Activated naive CD8-positive, alpha-beta T cell (primary cell): ENCODE results near the gene FABP7.
"Not testable (repeated sequence)": the region's sequence is repeated elsewhere in the genome, so short reads cannot be mapped to it uniquely, and the experiment has no call there.

Experiments
- H3K27ac Mint-ChIP-seq: one replicate; pipeline ENCODE4 v1.8.0; 2021; ENCODE audit warnings: mixed read lengths
- H3K27me3 Mint-ChIP-seq: one replicate; pipeline ENCODE4 v1.8.0; 2021; ENCODE audit warnings: mixed read lengths
- H3K36me3 Mint-ChIP-seq: one replicate; pipeline ENCODE4 v1.8.0; 2021; ENCODE audit warnings: mixed read lengths
- H3K4me1 Mint-ChIP-seq: one replicate; pipeline ENCODE4 v1.8.0; 2021; ENCODE audit warnings: low read depth, mixed read lengths
- H3K4me3 Mint-ChIP-seq: one replicate; pipeline ENCODE4 v1.8.0; 2021; ENCODE audit warnings: mild to moderate bottlenecking, mixed read lengths
- H3K9me3 Mint-ChIP-seq: one replicate; pipeline ENCODE4 v1.8.0; 2021; ENCODE audit warnings: low read depth, mixed read lengths

FABP7 gene

GRCh38 chr6:122779667-122780066, at the start of gene FABP7:
FABP7 (plus strand) TSS chr6:122779716; CDS start chr6:122779795, 79 bp downstream.
- Mint-ChIP-seq H3K4me1 (no peaks in the 10 kb centered on the region), H3K4me3 (no peak within 1 kb of the TSS), H3K27me3 (peaks cover 6% of the 10 kb centered on the region), H3K27ac (no peak within 1 kb of the TSS), H3K9me3 (peaks cover 8% of the 10 kb centered on the region), H3K36me3 (no peaks in the 10 kb centered on the region)

DNA sequence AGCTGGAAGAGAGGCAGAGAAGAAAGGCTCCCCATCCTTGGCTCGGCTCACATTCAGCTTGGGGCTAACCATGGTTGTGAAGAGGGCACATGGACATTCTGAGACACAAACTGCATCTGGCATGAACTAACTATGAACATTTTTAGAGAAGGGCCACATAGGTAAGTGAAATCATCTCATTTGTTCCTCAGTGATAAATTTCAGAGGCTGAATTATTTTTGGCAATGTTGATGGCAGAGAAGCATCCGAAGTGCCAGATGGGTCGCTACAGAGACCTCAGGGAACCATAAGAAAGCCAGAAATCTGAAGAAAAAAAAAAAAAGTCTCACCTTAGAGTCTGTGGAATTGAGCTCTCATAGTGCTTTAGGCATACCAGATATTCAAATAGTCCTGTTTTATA, 49.2 kb upstream of the FABP7 start:
- Mint-ChIP-seq H3K4me1 (no peaks in the 10 kb centered on the region), H3K4me3 (no peak overlapping the region), H3K27me3 (peaks cover 6% of the 10 kb centered on the region), H3K27ac (no peak overlapping the region), H3K36me3 (no peaks in the 10 kb centered on the region), H3K9me3 (no peaks in the 10 kb centered on the region)

DNA sequence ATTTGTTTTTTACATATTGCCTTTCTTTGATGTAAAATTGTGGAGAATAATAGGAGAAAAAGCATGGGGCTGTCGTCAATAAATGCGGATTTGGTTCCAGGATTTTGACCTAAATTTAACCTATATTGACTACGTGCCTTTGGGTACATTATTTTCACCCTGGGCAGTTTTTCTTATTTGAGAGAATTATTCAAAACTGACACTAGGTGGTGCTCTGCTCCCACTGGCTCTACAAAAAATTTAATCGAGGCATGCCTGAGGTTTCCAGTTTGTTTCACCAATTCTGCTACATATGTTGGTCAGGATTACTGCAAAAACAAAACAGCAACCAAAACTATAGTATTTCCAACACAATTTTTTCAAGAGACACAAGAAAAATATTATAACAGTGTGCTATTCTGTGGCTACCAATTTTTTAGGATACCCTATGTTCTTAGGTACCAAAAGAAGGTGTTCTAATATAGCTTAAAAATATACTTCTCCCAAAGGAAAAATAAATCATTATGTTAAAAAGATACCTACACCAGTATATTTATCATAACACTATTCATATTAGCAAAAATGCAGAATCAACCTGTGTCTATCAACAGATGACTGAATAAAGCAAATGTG, 48.6 kb upstream of the FABP7 start:
- Mint-ChIP-seq H3K4me1 (no peaks in the 10 kb centered on the region), H3K27me3 (peaks cover 6% of the 10 kb centered on the region), H3K36me3 (no peaks in the 10 kb centered on the region), H3K4me3 (no peak overlapping the region), H3K27ac (no peak overlapping the region), H3K9me3 (no peaks in the 10 kb centered on the region)

DNA sequence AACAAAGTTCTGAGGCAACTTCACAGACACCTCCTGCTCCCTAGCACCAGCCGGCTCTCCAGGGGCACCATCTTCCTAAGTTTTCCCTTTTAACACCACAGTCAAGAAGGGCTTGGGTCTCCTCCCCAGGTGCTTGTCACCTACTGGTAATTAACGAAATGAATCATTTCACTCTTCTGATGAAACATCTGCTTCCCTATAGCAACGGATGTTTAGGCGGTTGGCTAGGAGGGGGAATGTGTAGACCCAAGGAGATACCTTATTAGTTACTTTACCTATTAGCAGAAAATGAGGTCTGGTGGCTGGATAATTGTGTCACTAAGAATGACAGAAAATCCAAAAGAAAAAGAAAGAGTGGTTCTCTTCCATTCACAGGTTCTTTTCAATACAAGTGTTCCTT, 46.3 kb upstream of the FABP7 start:
- H3K27ac Mint-ChIP-seq: no peak overlapping the region
- no peaks in the 10 kb centered on the region for H3K4me1 Mint-ChIP-seq
- no peaks in the 10 kb centered on the region for H3K9me3 Mint-ChIP-seq
- no peaks in the 10 kb centered on the region for H3K36me3 Mint-ChIP-seq
- H3K27me3 Mint-ChIP-seq: peaks cover 6% of the 10 kb centered on the region
- no peak overlapping the region for H3K4me3 Mint-ChIP-seq

- no peak overlapping the region for H3K27ac Mint-ChIP-seq
- H3K4me3 Mint-ChIP-seq: no peak overlapping the region
- H3K9me3 Mint-ChIP-seq: no peaks in the 10 kb centered on the region
- peaks cover 6% of the 10 kb centered on the region for H3K27me3 Mint-ChIP-seq
- no peaks in the 10 kb centered on the region for H3K36me3 Mint-ChIP-seq
- no peaks in the 10 kb centered on the region for H3K4me1 Mint-ChIP-seq
Measured at GRCh38 chr6:122734529-122735395, 44.8 kb upstream of the FABP7 start.

DNA sequence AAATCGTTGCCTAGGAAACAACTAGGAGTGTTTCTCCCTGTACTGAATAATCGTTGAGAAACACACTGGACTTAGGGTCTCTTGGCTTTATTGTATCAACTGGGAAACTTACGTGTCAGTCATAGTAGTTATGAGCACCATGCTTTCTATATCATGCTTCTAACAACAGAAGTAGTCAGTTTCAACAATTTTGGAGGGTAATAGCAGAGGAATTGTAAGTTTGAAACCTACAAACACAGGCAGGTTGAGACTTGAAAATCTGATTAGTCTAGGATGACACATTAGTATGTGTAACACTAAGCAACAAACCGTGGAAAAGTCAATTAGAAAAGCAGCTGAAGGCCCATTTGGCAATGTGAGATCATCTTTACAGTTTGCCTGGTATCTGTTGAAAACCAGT, 43.9 kb upstream of the FABP7 start:
- H3K9me3 Mint-ChIP-seq: no peaks in the 10 kb centered on the region
- H3K4me1 Mint-ChIP-seq: no peaks in the 10 kb centered on the region
- H3K27ac Mint-ChIP-seq: no peak overlapping the region
- no peaks in the 10 kb centered on the region for H3K36me3 Mint-ChIP-seq
- no peak overlapping the region for H3K4me3 Mint-ChIP-seq
- H3K27me3 Mint-ChIP-seq: peaks cover 6% of the 10 kb centered on the region

- H3K9me3 Mint-ChIP-seq: no peaks in the 10 kb centered on the region
- H3K36me3 Mint-ChIP-seq: no peaks in the 10 kb centered on the region
- H3K4me3 Mint-ChIP-seq: no peak overlapping the region
- no peaks in the 10 kb centered on the region for H3K4me1 Mint-ChIP-seq
- peaks cover 6% of the 10 kb centered on the region for H3K27me3 Mint-ChIP-seq
- H3K27ac Mint-ChIP-seq: no peak overlapping the region
Measured at GRCh38 chr6:122736163-122736562, 43.4 kb upstream of the FABP7 start.

DNA sequence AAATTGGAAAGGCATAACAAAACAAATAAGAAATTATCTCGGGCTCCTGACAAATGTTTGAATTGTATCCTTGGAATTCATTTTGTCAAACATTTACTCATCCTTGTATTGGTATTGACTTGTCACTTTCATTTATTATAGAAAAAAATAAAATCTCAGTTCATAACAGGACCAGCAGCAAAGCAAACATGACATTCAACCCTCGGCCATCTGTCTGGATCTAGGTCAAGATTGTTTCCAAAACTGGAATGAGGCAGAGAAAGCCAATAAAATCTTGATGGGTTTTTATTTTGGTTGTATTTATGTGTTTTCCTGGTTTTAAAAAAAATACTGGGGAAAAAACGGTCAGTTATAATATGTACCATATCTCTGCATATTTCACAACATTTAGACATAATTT, 42.9 kb upstream of the FABP7 start:
- H3K4me3 Mint-ChIP-seq: no peak overlapping the region
- no peaks in the 10 kb centered on the region for H3K4me1 Mint-ChIP-seq
- H3K27me3 Mint-ChIP-seq: peaks cover 6% of the 10 kb centered on the region
- no peak overlapping the region for H3K27ac Mint-ChIP-seq
- H3K36me3 Mint-ChIP-seq: no peaks in the 10 kb centered on the region
- no peaks in the 10 kb centered on the region for H3K9me3 Mint-ChIP-seq

- Mint-ChIP-seq H3K27ac (no peak overlapping the region), H3K36me3 (no peaks in the 10 kb centered on the region), H3K4me3 (no peak overlapping the region), H3K4me1 (no peaks in the 10 kb centered on the region), H3K9me3 (no peaks in the 10 kb centered on the region), H3K27me3 (no peaks in the 10 kb centered on the region)
Measured at GRCh38 chr6:122740091-122740490, 39.4 kb upstream of the FABP7 start.

DNA sequence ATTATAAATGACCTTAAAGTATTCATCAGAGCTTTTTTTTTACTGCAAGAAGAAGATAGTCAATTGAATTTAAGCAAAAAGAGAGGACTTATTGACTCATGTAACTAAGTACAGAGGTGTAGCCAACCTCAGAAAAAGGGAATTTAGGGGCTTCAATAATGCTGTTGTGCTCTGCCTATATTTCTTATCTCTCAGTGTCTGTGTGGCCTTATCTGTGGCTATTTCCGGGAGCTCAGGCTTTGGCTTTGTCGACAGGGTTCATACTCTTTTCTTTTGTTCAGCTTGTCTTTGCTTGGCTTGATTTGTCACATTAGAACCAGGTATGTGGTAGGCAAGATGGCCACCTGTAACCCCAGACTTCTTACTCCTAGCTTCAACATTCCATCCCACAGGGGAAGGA, 38.6 kb upstream of the FABP7 start:
- Mint-ChIP-seq H3K9me3 (no peaks in the 10 kb centered on the region), H3K36me3 (no peaks in the 10 kb centered on the region), H3K27ac (no peak overlapping the region), H3K27me3 (no peaks in the 10 kb centered on the region), H3K4me1 (no peaks in the 10 kb centered on the region), H3K4me3 (no peak overlapping the region)

DNA sequence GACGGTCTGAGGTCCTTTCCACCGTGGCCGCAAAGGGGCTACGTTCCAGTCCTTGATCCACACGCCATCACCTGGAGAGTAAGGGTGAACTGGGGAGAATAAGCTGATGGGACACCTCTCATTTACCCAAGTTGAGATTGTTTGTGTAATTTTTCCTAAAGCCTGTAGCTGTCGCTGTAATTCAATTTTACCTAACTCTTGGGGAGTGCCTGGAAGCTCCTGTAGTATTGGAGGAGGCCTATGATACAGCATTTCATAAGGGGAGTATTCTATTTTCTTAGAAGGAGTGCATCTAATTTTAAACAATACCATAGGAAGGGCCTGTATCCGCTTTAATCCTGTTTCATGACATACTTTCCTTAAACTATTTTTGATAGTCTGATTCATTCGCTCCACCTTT, 35.3 kb upstream of the FABP7 start:
- H3K27me3 Mint-ChIP-seq, H3K9me3 Mint-ChIP-seq, H3K36me3 Mint-ChIP-seq, H3K27ac Mint-ChIP-seq, H3K4me1 Mint-ChIP-seq, H3K4me3 Mint-ChIP-seq: not testable (repeated sequence)

DNA sequence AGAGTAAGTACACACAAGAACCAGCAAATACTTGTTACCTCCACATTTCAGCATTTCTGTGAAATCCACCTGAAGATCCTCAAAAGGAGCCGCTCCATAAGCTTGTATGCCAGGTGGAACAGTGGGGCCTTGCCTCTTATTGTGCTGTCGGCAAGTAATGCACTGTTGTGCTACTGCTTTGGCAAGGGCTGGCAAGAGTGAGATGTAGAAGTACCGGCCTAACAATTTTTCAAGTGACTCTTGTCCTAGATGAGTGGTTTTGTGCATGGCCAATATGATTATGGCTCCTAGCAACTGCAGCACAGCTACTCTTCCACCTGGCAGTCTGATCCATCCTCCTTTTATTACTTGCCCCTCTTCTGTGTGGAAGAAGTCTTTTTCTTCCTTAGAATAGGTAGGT, 34.7 kb upstream of the FABP7 start:
- not testable (repeated sequence) for H3K36me3 Mint-ChIP-seq, H3K4me3 Mint-ChIP-seq, H3K4me1 Mint-ChIP-seq, H3K9me3 Mint-ChIP-seq, H3K27me3 Mint-ChIP-seq, H3K27ac Mint-ChIP-seq

DNA sequence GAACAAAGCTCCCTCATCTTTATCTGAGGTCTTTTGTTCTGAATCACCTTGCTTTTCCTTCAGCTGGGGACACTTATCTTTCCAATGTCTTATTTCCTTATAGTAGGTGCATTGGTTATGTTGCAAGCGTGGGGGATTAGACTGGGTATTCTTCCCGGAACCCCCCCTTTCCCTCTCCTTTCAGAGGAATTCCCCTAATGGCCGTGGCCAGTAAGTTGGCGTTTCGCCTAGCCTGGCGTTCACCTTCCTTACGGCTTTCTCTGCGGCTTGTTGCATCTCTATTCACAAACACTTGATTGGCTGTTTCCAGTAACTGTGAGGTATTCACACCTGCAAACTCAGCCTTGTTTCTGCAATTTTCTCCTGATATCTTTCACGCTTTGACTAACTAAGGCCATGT, 32.8 kb upstream of the FABP7 start:
- Mint-ChIP-seq H3K27ac (no peak overlapping the region), H3K36me3 (peaks cover 3% of the 10 kb centered on the region), H3K4me3 (no peak overlapping the region), H3K27me3 (no peaks in the 10 kb centered on the region), H3K4me1 (peaks cover 13% of the 10 kb centered on the region), H3K9me3 (no peaks in the 10 kb centered on the region)

- H3K4me1 Mint-ChIP-seq: peaks cover 21% of the 10 kb centered on the region
- H3K9me3 Mint-ChIP-seq: no peaks in the 10 kb centered on the region
- H3K4me3 Mint-ChIP-seq: no peak overlapping the region
- no peaks in the 10 kb centered on the region for H3K27me3 Mint-ChIP-seq
- H3K27ac Mint-ChIP-seq: no peak overlapping the region
- H3K36me3 Mint-ChIP-seq: peaks cover 3% of the 10 kb centered on the region
Measured at GRCh38 chr6:122747573-122747972, 31.9 kb upstream of the FABP7 start.

DNA sequence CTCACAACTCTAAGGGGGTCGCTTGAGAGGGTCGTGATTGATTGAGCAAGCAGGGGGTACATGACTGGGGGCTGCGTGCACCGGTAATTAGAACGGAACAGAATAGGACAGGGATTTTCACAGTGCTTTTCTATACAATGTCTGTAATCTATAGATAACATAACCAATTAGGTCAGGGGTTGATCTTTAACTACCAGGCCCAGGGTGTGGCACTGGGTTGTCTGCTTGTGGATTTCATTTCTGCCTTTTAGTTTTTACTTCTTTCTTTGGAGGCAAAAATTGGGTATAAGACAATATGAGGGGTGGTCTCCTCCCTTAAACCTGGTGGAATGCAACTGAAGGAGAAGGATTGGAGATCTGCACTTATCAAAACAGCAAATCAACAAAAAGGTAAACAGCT, 30.6 kb upstream of the FABP7 start:
- not testable (repeated sequence) for H3K36me3 Mint-ChIP-seq, H3K9me3 Mint-ChIP-seq

More for the DNA sequence above, 30.6 kb upstream of the FABP7 start:
- H3K27ac Mint-ChIP-seq, H3K4me3 Mint-ChIP-seq, H3K27me3 Mint-ChIP-seq: not testable (repeated sequence)
- peaks cover 29% of the 10 kb centered on the region for H3K4me1 Mint-ChIP-seq
